GM18909 (cell line): ENCODE data around the gene PSD4.

Experiments used
- ATAC-seq: cut with Tn5 transposase; IDR thresholded peaks from one replicate; pipeline ENCODE4 v1.9.1; 2021; ENCODE audit warnings: mild to moderate bottlenecking; ENCODE audit not compliant: unreplicated experiment, poor library complexity

PSD4 gene

GRCh38 chr2:113173542-113174375 lies at the start of gene PSD4:
Gene PSD4 (plus strand): TSS chr2:113173971. CDS start chr2:113182457, 8,486 bp downstream.
- peak; percentile 85 for ATAC-seq

GRCh38 chr2:113124181-113124961 lies 49.4 kb upstream of the PSD4 start:
- peak; percentile 63 for ATAC-seq

- peak; percentile 17 for ATAC-seq
Observed at GRCh38 chr2:113124984-113125855, 48.6 kb upstream of the PSD4 start.

GRCh38 chr2:113126845-113127645 lies 46.7 kb upstream of the PSD4 start, which contains the start of gene IL1RN:
Gene IL1RN (plus strand): TSS chr2:113127598. CDS start chr2:113127625, 27 bp downstream.
- ATAC-seq, result no peak

GRCh38 chr2:113127646-113128570 lies 45.9 kb upstream of the PSD4 start:
- ATAC-seq, result no peak

- no peak for ATAC-seq
Observed at GRCh38 chr2:113129519-113130078, 44.2 kb upstream of the PSD4 start.

GRCh38 chr2:113131352-113132185 lies 42.2 kb upstream of the PSD4 start:
- ATAC-seq, result no peak

- no peak for ATAC-seq
Observed at GRCh38 chr2:113132414-113133021, 41.3 kb upstream of the PSD4 start.

GRCh38 chr2:113133704-113134598 lies 39.8 kb upstream of the PSD4 start:
- no peak for ATAC-seq

GRCh38 chr2:113134717-113135116 lies 39.1 kb upstream of the PSD4 start:
- no peak for ATAC-seq

GRCh38 chr2:113135317-113135716 lies 38.5 kb upstream of the PSD4 start:
- no peak for ATAC-seq

- ATAC-seq, result no peak
Observed at GRCh38 chr2:113136828-113137775, 36.7 kb upstream of the PSD4 start.

- ATAC-seq, result no peak
Observed at GRCh38 chr2:113137827-113138226, 35.9 kb upstream of the PSD4 start.

GRCh38 chr2:113138428-113139322 lies 35.1 kb upstream of the PSD4 start:
- peak; percentile 69 for ATAC-seq
